Measurements from ENCODE around the gene ATP9B.

Gene ATP9B

DNA sequence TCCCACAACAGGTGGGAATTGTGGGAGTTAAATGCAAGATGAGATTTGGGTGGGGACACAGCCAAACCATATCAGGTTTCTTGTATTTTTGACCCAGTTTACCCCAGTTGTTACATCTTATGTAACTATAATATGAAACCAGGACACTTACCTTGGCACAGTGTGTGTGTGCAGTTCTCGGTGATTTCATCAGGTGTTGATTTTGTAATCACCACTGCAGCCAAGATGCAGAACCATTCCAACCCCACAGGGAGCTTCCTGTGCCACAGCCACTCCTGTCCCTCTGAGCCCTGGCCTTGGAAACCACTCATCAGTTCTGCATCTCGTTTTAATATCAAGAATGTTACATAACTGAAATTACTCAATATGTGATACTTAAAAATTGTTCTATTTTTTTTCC, 31.8 kb downstream of the ATP9B start (continued):
- TF ChIP-seq, protein P1, sequence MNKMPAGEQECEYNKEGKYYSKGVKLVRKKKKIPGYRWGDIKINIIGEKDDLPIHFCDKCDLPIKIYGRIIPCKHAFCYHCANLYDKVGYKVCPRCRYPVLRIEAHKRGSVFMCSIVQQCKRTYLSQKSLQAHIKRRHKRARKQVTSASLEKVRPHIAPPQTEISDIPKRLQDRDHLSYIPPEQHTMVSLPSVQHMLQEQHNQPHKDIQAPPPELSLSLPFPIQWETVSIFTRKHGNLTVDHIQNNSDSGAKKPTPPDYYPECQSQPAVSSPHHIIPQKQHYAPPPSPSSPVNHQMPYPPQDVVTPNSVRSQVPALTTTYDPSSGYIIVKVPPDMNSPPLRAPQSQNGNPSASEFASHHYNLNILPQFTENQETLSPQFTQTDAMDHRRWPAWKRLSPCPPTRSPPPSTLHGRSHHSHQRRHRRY (tag by site-specific recombination; IDR thresholded peaks at IDR 0.05): no peak
- no peak for TF ChIP-seq ZNF221 (tag by site-specific recombination; IDR thresholded peaks at IDR 0.05; ENCODE audit: borderline replicate concordance)

DNA sequence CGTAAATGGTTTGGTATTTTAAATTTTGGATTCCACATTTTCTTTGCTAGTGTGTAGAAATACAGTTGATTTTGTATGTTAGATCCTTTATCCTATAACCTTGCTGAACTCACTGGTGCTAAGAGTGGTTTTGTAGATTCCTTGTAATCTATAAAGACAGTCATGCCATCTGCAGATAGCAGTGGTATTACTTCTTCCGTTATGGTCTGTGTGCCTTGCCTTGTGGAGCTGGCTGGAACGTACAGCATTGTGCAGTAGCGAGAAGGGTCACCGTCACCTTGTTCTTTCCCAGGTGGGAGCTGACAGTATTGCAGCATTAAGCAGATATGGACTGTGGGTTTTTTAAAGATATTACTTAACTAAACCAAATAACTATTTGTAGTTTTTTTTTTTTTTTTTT, 33.7 kb downstream of the ATP9B start:
- POLR2A ChIA-PET: no interaction called here
- no peak overlapping the region for H3K27ac ChIP-seq (ENCODE audit: extremely low read depth, low read depth, low read length)
- TF ChIP-seq KLF16 (tag by site-specific recombination; IDR thresholded peaks at IDR 0.05) (no peak), MYNN (tag by site-specific recombination; IDR thresholded peaks at IDR 0.05; ENCODE audit: borderline replicate concordance) (no peak), ZNF473 (tag by site-specific recombination; IDR thresholded peaks at IDR 0.05) (no peak)
- peaks cover 0 to 3% of the 10 kb centered on the region in 2 experiments; a peak in 2 of 3 replicates for H3K36me3 ChIP-seq (ENCODE audit: control insufficient read depth in 2 of 2, insufficient read depth in 1 of 2, low read length in 2 of 2)
- CTCF ChIA-PET: no interaction called here
- H3K4me3 ChIP-seq (ENCODE audit: low read depth, low read length): no peak overlapping the region
- no peaks in the 10 kb centered on the region; the same call in none of the 2 replicates for H3K9me3 ChIP-seq (ENCODE audit: control insufficient read depth, insufficient read depth, low read depth, low read length)
- no peaks in the 10 kb centered on the region; the same call in 1 of the 2 replicates for H3K4me1 ChIP-seq (ENCODE audit: control insufficient read depth, insufficient read depth, low read length)

DNA sequence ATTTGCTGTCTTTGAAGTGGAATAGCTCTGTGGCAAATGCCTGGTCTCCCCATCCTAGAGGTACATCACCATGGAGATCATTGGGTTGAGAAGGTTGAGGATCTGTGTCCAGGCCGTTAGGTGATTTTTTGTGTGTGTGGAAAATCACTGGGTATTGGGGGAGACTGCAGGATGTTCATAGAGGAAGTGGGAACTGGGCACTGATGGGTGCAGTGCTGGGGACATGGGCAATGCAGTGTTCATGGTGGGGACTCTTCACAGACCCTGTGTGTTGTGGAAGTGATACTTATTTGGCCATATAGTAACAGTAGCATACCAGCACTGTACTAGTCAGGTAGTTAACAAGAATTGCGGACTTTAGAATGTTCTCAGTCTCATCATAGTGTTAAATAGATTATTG, 34.9 kb downstream of the ATP9B start:
- POLR2A ChIA-PET: no interaction called here
- CTCF ChIA-PET: no interaction called here
- H3K4me3 ChIP-seq (ENCODE audit: low read depth, low read length): no peak overlapping the region
- H3K4me1 ChIP-seq (ENCODE audit: control insufficient read depth, insufficient read depth, low read length): no peaks in the 10 kb centered on the region; the same call in 1 of the 2 replicates
- TF ChIP-seq ZFP3 (tag by site-specific recombination; IDR thresholded peaks at IDR 0.05; ENCODE audit: low read depth): no peak
- TF ChIP-seq ZNF654 (tag by site-specific recombination; IDR thresholded peaks at IDR 0.05; ENCODE audit: low read depth): no peak
- TF ChIP-seq ZNF48 (tag by site-specific recombination; IDR thresholded peaks at IDR 0.05): no peak
- no peaks in the 10 kb centered on the region for H3K9me3 ChIP-seq (ENCODE audit: control insufficient read depth, insufficient read depth, low read depth, low read length)
- no peak overlapping the region for H3K27ac ChIP-seq (ENCODE audit: extremely low read depth, low read depth, low read length)
- H3K36me3 ChIP-seq (ENCODE audit: control insufficient read depth in 2 of 2, insufficient read depth in 1 of 2, low read length in 2 of 2): no peaks in the 10 kb centered on the region; a peak in 1 of 3 replicates

DNA sequence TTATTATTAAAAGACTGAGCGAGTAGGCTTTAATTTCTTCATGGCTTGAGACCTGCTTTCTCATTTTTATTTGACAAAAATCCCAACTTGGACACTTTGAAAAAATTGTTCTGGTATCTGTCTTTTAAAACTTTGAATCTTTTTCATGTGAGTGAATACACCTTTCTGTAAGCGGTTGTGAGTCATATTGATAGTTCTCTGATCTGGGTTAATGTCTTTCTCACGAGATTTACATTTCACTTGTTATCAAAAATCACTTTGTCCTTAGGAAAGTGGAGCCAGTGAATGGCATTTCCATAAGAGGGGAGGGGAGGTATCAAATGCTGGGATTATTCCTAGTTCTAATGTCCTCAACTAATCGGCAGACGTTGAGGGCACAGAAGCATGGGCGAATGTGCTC, 36.3 kb downstream of the ATP9B start:
- no peak overlapping the region for H3K4me3 ChIP-seq (ENCODE audit: low read depth, low read length)
- TF ChIP-seq ZNF600 (tag by site-specific recombination; IDR thresholded peaks at IDR 0.05): no peak
- no peak for TF ChIP-seq ZNF585B (tag by site-specific recombination; IDR thresholded peaks at IDR 0.05)
- no peak for TF ChIP-seq ZBTB48 (tag by site-specific recombination; IDR thresholded peaks at IDR 0.05)
- TF ChIP-seq, protein P2, sequence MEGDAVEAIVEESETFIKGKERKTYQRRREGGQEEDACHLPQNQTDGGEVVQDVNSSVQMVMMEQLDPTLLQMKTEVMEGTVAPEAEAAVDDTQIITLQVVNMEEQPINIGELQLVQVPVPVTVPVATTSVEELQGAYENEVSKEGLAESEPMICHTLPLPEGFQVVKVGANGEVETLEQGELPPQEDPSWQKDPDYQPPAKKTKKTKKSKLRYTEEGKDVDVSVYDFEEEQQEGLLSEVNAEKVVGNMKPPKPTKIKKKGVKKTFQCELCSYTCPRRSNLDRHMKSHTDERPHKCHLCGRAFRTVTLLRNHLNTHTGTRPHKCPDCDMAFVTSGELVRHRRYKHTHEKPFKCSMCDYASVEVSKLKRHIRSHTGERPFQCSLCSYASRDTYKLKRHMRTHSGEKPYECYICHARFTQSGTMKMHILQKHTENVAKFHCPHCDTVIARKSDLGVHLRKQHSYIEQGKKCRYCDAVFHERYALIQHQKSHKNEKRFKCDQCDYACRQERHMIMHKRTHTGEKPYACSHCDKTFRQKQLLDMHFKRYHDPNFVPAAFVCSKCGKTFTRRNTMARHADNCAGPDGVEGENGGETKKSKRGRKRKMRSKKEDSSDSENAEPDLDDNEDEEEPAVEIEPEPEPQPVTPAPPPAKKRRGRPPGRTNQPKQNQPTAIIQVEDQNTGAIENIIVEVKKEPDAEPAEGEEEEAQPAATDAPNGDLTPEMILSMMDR (tag by site-specific recombination; IDR thresholded peaks at IDR 0.05): no peak
- TF ChIP-seq, protein P3, sequence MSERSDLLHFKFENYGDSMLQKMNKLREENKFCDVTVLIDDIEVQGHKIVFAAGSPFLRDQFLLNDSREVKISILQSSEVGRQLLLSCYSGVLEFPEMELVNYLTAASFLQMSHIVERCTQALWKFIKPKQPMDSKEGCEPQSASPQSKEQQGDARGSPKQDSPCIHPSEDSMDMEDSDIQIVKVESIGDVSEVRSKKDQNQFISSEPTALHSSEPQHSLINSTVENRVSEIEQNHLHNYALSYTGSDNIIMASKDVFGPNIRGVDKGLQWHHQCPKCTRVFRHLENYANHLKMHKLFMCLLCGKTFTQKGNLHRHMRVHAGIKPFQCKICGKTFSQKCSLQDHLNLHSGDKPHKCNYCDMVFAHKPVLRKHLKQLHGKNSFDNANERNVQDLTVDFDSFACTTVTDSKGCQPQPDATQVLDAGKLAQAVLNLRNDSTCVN (tag by site-specific recombination; optimal IDR thresholded peaks at IDR 0.05): no peak
- no peak for TF ChIP-seq ZNF510 (tag by site-specific recombination; IDR thresholded peaks at IDR 0.05; ENCODE audit: insufficient replicate concordance)
- TF ChIP-seq ZNF626 (tag by site-specific recombination; IDR thresholded peaks at IDR 0.05): no peak
- H3K4me1 ChIP-seq (ENCODE audit: control insufficient read depth, insufficient read depth, low read length): no peaks in the 10 kb centered on the region; the same call in 1 of the 2 replicates
- H3K36me3 ChIP-seq (ENCODE audit: control insufficient read depth in 2 of 2, insufficient read depth in 1 of 2, low read length in 2 of 2): no peaks in the 10 kb centered on the region; a peak in 1 of 3 replicates
- ChIA-PET POLR2A (no interaction called here), CTCF (interaction anchor here (0.6 kb wide), 1 partner anchor 147 kb away, joined by 3 read pairs; no protein-coding TSS in a partner anchor)
- H3K27ac ChIP-seq (ENCODE audit: extremely low read depth, low read depth, low read length): no peak overlapping the region
- H3K9me3 ChIP-seq (ENCODE audit: control insufficient read depth, insufficient read depth, low read depth, low read length): no peaks in the 10 kb centered on the region

Measured in HEK293 (cell line).